Osteocyte (in vitro differentiated cells): Measurements from ENCODE around the gene HPCAL1. TPM values are rescaled to one million over a fixed set of nuclear protein-coding genes. Genes with fewer than 3 reads are reported as not detected.

Experiments used
- DNase-seq: peaks from one replicate; pipeline ENCODE4 v3.0.0; 2021; ENCODE audit warnings: mixed read lengths; ENCODE audit not compliant: unreplicated experiment; ENCODE audit errors: extremely low spot score
- H3K27ac Mint-ChIP-seq: one replicate; pipeline ENCODE4 v1.8.0; 2021; ENCODE audit warnings: mild to moderate bottlenecking, mixed read lengths; ENCODE audit not compliant: unreplicated experiment
- H3K27me3 Mint-ChIP-seq: one replicate; pipeline ENCODE4 v1.8.0; 2021; ENCODE audit warnings: mixed read lengths; ENCODE audit not compliant: unreplicated experiment
- H3K36me3 Mint-ChIP-seq: one replicate; pipeline ENCODE4 v1.8.0; 2021; ENCODE audit warnings: mixed read lengths; ENCODE audit not compliant: unreplicated experiment
- H3K4me1 Mint-ChIP-seq: one replicate; pipeline ENCODE4 v1.8.0; 2021; ENCODE audit warnings: mixed read lengths; ENCODE audit not compliant: unreplicated experiment
- H3K4me3 Mint-ChIP-seq: one replicate; pipeline ENCODE4 v1.8.0; 2021; ENCODE audit warnings: mild to moderate bottlenecking, moderate library complexity, mixed read lengths; ENCODE audit not compliant: unreplicated experiment
- H3K9me3 Mint-ChIP-seq: one replicate; pipeline ENCODE4 v1.8.0; 2021; ENCODE audit warnings: mixed read lengths; ENCODE audit not compliant: unreplicated experiment
- CTCF ChIP-seq: fragments of 200-600 bp; sonication (generic); IDR thresholded peaks from 2 replicates; pipeline ENCODE4 v1.5.0; 2021; ENCODE audit warnings: antibody characterized with exemption, mild to moderate bottlenecking, moderate library complexity
- total RNA-seq: library from RNA; stranded (reverse); gene quantifications from 2 replicates; pipeline ENCODE4 v1.2.1, GENCODE V29; 2021

HPCAL1 gene
- total RNA-seq, 1 donor from 2014 or later = 56.8 TPM

DNA sequence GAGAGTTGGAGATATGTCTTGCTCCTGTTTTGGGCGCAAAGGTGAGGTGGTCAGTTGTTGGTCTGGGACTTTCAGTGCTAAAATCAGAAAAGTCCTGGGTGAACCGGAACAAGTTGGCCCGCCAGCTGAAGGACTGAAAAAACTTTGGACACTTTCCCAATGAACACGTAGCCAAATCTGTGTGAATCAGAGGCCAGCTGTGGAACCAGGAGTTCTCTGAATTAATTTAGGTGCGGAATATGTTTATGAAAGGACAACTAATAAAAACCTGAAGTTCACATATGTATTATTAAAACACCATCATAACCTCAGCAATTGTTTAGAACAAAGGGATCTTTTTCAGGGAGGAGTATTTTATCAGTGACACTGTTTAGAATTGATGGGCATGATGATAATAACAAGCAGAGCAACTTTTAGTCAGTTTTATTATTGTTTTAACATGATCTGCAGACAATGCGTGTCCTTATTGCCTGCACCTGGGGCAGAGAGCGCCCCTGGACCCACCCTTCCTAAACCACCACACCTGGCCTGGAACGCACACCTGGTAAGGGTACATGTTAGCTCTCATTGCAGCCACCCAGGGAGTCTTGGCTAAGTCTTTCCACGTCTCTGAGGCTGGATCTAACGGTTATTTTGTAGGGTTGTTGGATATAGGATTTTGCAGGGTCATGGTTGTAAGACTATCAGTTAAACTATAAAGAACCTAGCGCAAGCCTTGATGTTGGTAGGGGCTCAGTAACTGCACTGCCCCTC is 155.3 kb downstream of the HPCAL1 start:
- Mint-ChIP-seq H3K27ac (no peak overlapping the region), H3K27me3 (peaks cover 31% of the 10 kb centered on the region), H3K36me3 (no peaks in the 10 kb centered on the region), H3K4me1 (peaks cover 21% of the 10 kb centered on the region), H3K4me3 (no peak overlapping the region), H3K9me3 (no peaks in the 10 kb centered on the region)
- no peak for DNase-seq
- no peak for TF ChIP-seq CTCF

GRCh38 chr2:10460366-10460796 is 157.7 kb downstream of the HPCAL1 start:
- Mint-ChIP-seq H3K9me3 (no peaks in the 10 kb centered on the region), H3K36me3 (no peaks in the 10 kb centered on the region), H3K27ac (no peak overlapping the region), H3K4me1 (no peaks in the 10 kb centered on the region), H3K4me3 (no peak overlapping the region), H3K27me3 (peaks cover 34% of the 10 kb centered on the region)
- TF ChIP-seq CTCF = no peak
- no peak for DNase-seq

- no peaks in the 10 kb centered on the region for H3K9me3 Mint-ChIP-seq
- no peak for TF ChIP-seq CTCF
- H3K36me3 Mint-ChIP-seq = no peaks in the 10 kb centered on the region
- H3K4me1 Mint-ChIP-seq = no peaks in the 10 kb centered on the region
- peaks cover 32% of the 10 kb centered on the region for H3K27me3 Mint-ChIP-seq
- no peak for DNase-seq
- no peak overlapping the region for H3K4me3 Mint-ChIP-seq
- H3K27ac Mint-ChIP-seq = no peak overlapping the region
These were observed 159.7 kb downstream of the HPCAL1 start for GRCh38 chr2:10462178-10463083.

GRCh38 chr2:10465910-10466309 is 163.2 kb downstream of the HPCAL1 start:
- Mint-ChIP-seq H3K27me3 (peaks cover 14% of the 10 kb centered on the region), H3K4me1 (no peaks in the 10 kb centered on the region), H3K4me3 (no peak overlapping the region), H3K9me3 (no peaks in the 10 kb centered on the region), H3K36me3 (no peaks in the 10 kb centered on the region), H3K27ac (no peak overlapping the region)
- DNase-seq = no peak
- TF ChIP-seq CTCF = no peak

GRCh38 chr2:10466801-10467200 is 164.1 kb downstream of the HPCAL1 start:
- Mint-ChIP-seq H3K4me1 (no peaks in the 10 kb centered on the region), H3K36me3 (no peaks in the 10 kb centered on the region), H3K27me3 (peaks cover 11% of the 10 kb centered on the region), H3K27ac (no peak overlapping the region), H3K9me3 (no peaks in the 10 kb centered on the region), H3K4me3 (no peak overlapping the region)
- TF ChIP-seq CTCF = no peak
- no peak for DNase-seq
